SK-N-SH treated with all-trans-retinoic acid at 6 μM for 48 hours (cell line): ENCODE results near the gene ACP1.

Experiments
- ARNTL ChIP-seq: fragments of 450-650 bp; formaldehyde crosslinking; IDR thresholded peaks from 2 replicates; pipeline ENCODE4 v1.5.0; 2020; ENCODE audit warnings: low read depth, mild to moderate bottlenecking, moderate library complexity, borderline replicate concordance
- CSDC2 ChIP-seq: fragments of 250-450 bp; sonication (Bioruptor Pico); IDR thresholded peaks from 2 replicates; pipeline ENCODE4 v1.5.0; 2020; ENCODE audit warnings: mild to moderate bottlenecking, moderate library complexity
- PPARA ChIP-seq: fragments of 250-450 bp; sonication (Bioruptor Pico); IDR thresholded peaks from 2 replicates; pipeline ENCODE4 v1.5.0; 2020; ENCODE audit warnings: mild to moderate bottlenecking, borderline replicate concordance
- TOX ChIP-seq: fragments of 250-450 bp; sonication (Bioruptor Pico); IDR thresholded peaks from 2 replicates; pipeline ENCODE4 v1.8.0; 2021; ENCODE audit warnings: mild to moderate bottlenecking, moderate library complexity, borderline replicate concordance
- ZC3H10 ChIP-seq: fragments of 250-450 bp; sonication (Bioruptor Pico); IDR thresholded peaks from 2 replicates; pipeline ENCODE4 v1.5.1; 2021; ENCODE audit warnings: mild to moderate bottlenecking, moderate library complexity
- ZFP30 ChIP-seq: fragments of 450-650 bp; formaldehyde crosslinking; IDR thresholded peaks from 2 replicates; pipeline ENCODE4 v1.5.0; 2022; ENCODE audit warnings: mild to moderate bottlenecking, moderate library complexity
- ZNF565 ChIP-seq: fragments of 450-650 bp; formaldehyde crosslinking; conservative IDR thresholded peaks from 2 replicates; pipeline ENCODE4 v1.5.0; 2020; ENCODE audit warnings: low read depth, mild to moderate bottlenecking, moderate library complexity
- ZNF70 ChIP-seq: fragments of 450-650 bp; formaldehyde crosslinking; IDR thresholded peaks from 2 replicates; pipeline ENCODE4 v1.5.0; 2020; ENCODE audit warnings: mild to moderate bottlenecking, moderate library complexity
- TF ChIP-seq, protein P1 (sequence below): fragments of 250-450 bp; sonication (Bioruptor Pico); IDR thresholded peaks from 2 replicates; pipeline ENCODE4 v1.5.1; 2020; ENCODE audit warnings: low read depth, mild to moderate bottlenecking, moderate library complexity
- TF ChIP-seq, protein P2 (sequence below): fragments of 250-450 bp; sonication (Bioruptor Pico); IDR thresholded peaks from 2 replicates; pipeline ENCODE4 v1.8.0; 2021; ENCODE audit warnings: low read depth, mild to moderate bottlenecking, moderate library complexity, borderline replicate concordance
- TF ChIP-seq, protein P3 (sequence below): fragments of 250-450 bp; sonication (Bioruptor Pico); IDR thresholded peaks from 2 replicates; pipeline ENCODE4 v1.8.0; 2020; ENCODE audit warnings: mild to moderate bottlenecking, moderate library complexity, borderline replicate concordance
- TF ChIP-seq, protein P4 (sequence below): fragments of 250-450 bp; sonication (Bioruptor Pico); IDR thresholded peaks from 2 replicates; pipeline ENCODE4 v1.5.0; 2020; ENCODE audit warnings: mild to moderate bottlenecking, moderate library complexity

DNA sequence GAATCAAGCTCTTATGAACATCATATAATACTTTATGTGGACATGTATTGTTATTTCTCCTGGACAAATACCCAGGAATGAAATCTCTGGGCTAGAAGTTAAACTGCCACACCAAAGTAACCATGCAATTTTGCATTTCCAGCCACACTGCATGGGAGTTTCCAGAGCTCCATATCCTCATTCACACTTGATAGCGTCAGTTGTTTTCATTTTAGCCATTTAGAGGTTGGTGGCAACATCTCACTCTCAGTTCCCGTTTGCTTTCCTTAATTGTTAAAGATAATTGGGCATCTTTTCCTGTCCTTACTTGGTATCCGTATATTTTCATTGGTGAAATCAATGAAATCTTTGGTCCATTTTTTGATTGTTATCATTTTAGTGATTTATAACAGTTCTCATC, 48.7 kb upstream of the ACP1 start:
- TF ChIP-seq ARNTL (no peak), ZNF565 (CRISPR knock-in tag) (no peak), TOX (no peak), CSDC2 (CRISPR knock-in tag) (no peak), ZC3H10 (no peak), PPARA (CRISPR knock-in tag) (no peak), ZFP30 (CRISPR knock-in tag) (no peak), ZNF70 (CRISPR knock-in tag) (no peak)
- TF ChIP-seq, protein P1, sequence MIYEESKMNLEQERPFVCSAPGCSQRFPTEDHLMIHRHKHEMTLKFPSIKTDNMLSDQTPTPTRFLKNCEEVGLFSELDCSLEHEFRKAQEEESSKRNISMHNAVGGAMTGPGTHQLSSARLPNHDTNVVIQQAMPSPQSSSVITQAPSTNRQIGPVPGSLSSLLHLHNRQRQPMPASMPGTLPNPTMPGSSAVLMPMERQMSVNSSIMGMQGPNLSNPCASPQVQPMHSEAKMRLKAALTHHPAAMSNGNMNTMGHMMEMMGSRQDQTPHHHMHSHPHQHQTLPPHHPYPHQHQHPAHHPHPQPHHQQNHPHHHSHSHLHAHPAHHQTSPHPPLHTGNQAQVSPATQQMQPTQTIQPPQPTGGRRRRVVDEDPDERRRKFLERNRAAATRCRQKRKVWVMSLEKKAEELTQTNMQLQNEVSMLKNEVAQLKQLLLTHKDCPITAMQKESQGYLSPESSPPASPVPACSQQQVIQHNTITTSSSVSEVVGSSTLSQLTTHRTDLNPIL (CRISPR knock-in tag) = no peak
- TF ChIP-seq, protein P2, sequence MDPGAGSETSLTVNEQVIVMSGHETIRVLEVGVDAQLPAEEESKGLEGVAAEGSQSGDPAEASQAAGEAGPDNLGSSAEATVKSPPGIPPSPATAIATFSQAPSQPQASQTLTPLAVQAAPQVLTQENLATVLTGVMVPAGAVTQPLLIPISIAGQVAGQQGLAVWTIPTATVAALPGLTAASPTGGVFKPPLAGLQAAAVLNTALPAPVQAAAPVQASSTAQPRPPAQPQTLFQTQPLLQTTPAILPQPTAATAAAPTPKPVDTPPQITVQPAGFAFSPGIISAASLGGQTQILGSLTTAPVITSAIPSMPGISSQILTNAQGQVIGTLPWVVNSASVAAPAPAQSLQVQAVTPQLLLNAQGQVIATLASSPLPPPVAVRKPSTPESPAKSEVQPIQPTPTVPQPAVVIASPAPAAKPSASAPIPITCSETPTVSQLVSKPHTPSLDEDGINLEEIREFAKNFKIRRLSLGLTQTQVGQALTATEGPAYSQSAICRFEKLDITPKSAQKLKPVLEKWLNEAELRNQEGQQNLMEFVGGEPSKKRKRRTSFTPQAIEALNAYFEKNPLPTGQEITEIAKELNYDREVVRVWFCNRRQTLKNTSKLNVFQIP (CRISPR knock-in tag) = no peak
- TF ChIP-seq, protein P3, sequence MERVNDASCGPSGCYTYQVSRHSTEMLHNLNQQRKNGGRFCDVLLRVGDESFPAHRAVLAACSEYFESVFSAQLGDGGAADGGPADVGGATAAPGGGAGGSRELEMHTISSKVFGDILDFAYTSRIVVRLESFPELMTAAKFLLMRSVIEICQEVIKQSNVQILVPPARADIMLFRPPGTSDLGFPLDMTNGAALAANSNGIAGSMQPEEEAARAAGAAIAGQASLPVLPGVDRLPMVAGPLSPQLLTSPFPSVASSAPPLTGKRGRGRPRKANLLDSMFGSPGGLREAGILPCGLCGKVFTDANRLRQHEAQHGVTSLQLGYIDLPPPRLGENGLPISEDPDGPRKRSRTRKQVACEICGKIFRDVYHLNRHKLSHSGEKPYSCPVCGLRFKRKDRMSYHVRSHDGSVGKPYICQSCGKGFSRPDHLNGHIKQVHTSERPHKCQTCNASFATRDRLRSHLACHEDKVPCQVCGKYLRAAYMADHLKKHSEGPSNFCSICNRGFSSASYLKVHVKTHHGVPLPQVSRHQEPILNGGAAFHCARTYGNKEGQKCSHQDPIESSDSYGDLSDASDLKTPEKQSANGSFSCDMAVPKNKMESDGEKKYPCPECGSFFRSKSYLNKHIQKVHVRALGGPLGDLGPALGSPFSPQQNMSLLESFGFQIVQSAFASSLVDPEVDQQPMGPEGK (CRISPR knock-in tag) = no peak
- TF ChIP-seq, protein P4, sequence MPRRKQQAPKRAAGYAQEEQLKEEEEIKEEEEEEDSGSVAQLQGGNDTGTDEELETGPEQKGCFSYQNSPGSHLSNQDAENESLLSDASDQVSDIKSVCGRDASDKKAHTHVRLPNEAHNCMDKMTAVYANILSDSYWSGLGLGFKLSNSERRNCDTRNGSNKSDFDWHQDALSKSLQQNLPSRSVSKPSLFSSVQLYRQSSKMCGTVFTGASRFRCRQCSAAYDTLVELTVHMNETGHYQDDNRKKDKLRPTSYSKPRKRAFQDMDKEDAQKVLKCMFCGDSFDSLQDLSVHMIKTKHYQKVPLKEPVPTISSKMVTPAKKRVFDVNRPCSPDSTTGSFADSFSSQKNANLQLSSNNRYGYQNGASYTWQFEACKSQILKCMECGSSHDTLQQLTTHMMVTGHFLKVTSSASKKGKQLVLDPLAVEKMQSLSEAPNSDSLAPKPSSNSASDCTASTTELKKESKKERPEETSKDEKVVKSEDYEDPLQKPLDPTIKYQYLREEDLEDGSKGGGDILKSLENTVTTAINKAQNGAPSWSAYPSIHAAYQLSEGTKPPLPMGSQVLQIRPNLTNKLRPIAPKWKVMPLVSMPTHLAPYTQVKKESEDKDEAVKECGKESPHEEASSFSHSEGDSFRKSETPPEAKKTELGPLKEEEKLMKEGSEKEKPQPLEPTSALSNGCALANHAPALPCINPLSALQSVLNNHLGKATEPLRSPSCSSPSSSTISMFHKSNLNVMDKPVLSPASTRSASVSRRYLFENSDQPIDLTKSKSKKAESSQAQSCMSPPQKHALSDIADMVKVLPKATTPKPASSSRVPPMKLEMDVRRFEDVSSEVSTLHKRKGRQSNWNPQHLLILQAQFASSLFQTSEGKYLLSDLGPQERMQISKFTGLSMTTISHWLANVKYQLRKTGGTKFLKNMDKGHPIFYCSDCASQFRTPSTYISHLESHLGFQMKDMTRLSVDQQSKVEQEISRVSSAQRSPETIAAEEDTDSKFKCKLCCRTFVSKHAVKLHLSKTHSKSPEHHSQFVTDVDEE (CRISPR knock-in tag) = no peak
